Measurements from ENCODE around the gene CARD11.

The CARD11 gene

DNA sequence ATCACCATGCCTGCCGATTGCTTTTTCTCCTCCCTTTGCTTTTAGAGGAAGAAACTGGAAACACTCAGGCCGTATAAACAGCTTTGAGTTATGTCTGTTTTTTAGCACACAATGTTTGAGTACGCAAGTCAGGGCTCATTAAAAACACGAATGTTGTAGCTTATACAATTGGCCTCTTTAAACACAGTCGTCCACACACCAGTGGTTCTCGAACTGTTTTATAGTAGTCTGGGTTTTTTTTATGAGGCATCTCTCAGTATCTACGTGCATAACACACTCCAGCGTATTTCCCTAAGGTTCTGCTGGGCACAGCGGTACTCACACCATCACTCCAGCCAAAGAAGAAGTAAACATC is 13.4 kb upstream of the CARD11 start:
- Histone ChIP-seq H3K36me3 (ENCODE audit: insufficient read depth, low read length) (no peaks in the 10 kb centered on the region), H3K9me3 (ENCODE audit: insufficient read depth, low read depth, low read length) (peaks cover 5% of the 10 kb centered on the region; the same call in 1 of the 2 replicates), H4K20me1 (ENCODE audit: insufficient read depth, low read length, poor library complexity, severe bottlenecking) (no peaks in the 10 kb centered on the region), H3K27me3 (ENCODE audit: insufficient read depth, low read length, poor library complexity, severe bottlenecking) (no peaks in the 10 kb centered on the region), H3K79me2 (ENCODE audit: insufficient read depth, low read length) (no peaks in the 10 kb centered on the region), H3K9ac (ENCODE audit: low read depth, low read length, poor library complexity, severe bottlenecking) (no peak overlapping the region), H3K4me3 (ENCODE audit: low read length, poor library complexity, severe bottlenecking) (no peak overlapping the region), H3K9me2 (replicated peaks; ENCODE audit: low read depth, low read length) (no peaks in the 10 kb centered on the region), H3F3A (ENCODE audit: low read depth) (no peaks in the 10 kb centered on the region), H2AFZ (ENCODE audit: low read length) (no peak overlapping the region), H3K4me1 (ENCODE audit: insufficient read depth, low read length, poor library complexity, severe bottlenecking) (no peaks in the 10 kb centered on the region), H3K4me2 (ENCODE audit: low read depth, low read length, poor library complexity, severe bottlenecking) (no peak overlapping the region)
- TF ChIP-seq, protein P1, sequence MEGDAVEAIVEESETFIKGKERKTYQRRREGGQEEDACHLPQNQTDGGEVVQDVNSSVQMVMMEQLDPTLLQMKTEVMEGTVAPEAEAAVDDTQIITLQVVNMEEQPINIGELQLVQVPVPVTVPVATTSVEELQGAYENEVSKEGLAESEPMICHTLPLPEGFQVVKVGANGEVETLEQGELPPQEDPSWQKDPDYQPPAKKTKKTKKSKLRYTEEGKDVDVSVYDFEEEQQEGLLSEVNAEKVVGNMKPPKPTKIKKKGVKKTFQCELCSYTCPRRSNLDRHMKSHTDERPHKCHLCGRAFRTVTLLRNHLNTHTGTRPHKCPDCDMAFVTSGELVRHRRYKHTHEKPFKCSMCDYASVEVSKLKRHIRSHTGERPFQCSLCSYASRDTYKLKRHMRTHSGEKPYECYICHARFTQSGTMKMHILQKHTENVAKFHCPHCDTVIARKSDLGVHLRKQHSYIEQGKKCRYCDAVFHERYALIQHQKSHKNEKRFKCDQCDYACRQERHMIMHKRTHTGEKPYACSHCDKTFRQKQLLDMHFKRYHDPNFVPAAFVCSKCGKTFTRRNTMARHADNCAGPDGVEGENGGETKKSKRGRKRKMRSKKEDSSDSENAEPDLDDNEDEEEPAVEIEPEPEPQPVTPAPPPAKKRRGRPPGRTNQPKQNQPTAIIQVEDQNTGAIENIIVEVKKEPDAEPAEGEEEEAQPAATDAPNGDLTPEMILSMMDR (conservative IDR thresholded peaks at IDR 0.05; ENCODE audit: low read length): no peak
- no peak for TF ChIP-seq EZH2phosphoT487 (IDR thresholded peaks at IDR 0.05; ENCODE audit: borderline replicate concordance)

DNA sequence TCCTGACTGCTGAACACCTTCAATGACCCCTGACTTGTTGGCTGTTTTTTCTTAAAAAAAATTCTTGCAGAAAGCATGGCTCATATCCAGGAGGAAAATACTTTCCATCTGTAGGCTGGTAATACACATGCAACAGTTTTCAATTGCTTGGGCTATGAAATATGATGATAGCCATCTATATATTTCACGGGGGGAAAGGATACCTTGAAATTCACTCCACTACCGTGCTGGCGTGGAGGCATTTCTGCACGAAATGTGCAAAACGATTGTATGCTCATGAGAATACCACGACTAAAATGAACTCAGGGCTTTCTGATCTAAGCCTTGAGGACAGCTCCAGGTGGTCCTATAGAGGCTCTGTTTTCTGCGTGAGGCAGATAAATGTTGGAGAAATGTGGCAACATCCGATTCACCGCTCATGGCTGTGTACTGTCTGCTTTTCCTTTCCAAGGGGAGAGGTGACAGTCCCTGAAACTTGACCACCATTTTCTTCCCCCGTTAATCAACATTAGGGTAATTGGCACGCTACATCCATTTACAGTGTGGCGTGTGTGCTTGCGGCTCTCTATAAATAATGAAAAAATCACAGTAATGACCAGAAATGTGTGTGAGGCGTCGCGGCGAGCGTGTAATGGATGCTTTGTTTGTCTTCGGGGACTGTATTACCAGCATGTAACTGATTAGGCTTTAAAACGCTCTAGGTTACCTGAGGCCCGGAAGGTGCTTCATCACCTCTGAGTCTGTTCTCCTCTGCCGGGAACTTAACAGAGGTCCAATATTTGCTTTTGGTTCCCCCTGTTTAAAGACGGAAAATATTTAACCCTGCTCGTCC is 12.8 kb upstream of the CARD11 start:
- Histone ChIP-seq H3K79me2 (ENCODE audit: insufficient read depth, low read length) (no peaks in the 10 kb centered on the region), H4K20me1 (ENCODE audit: insufficient read depth, low read length, poor library complexity, severe bottlenecking) (no peaks in the 10 kb centered on the region), H3K9me2 (replicated peaks; ENCODE audit: low read depth, low read length) (no peaks in the 10 kb centered on the region), H3K9me3 (ENCODE audit: insufficient read depth, low read depth, low read length) (peaks cover 5% of the 10 kb centered on the region; the same call in 1 of the 2 replicates), H3K9ac (ENCODE audit: low read depth, low read length, poor library complexity, severe bottlenecking) (no peak overlapping the region), H3K4me3 (ENCODE audit: low read length, poor library complexity, severe bottlenecking) (no peak overlapping the region), H3K4me2 (ENCODE audit: low read depth, low read length, poor library complexity, severe bottlenecking) (no peak overlapping the region), H2AFZ (ENCODE audit: low read length) (no peak overlapping the region), H3K4me1 (ENCODE audit: insufficient read depth, low read length, poor library complexity, severe bottlenecking) (no peaks in the 10 kb centered on the region), H3K36me3 (ENCODE audit: insufficient read depth, low read length) (no peaks in the 10 kb centered on the region), H3K27me3 (ENCODE audit: insufficient read depth, low read length, poor library complexity, severe bottlenecking) (no peaks in the 10 kb centered on the region), H3F3A (ENCODE audit: low read depth) (no peaks in the 10 kb centered on the region)
- TF ChIP-seq, protein P1 (conservative IDR thresholded peaks at IDR 0.05; ENCODE audit: low read length): no peak
- TF ChIP-seq EZH2phosphoT487 (IDR thresholded peaks at IDR 0.05; ENCODE audit: borderline replicate concordance): no peak

DNA sequence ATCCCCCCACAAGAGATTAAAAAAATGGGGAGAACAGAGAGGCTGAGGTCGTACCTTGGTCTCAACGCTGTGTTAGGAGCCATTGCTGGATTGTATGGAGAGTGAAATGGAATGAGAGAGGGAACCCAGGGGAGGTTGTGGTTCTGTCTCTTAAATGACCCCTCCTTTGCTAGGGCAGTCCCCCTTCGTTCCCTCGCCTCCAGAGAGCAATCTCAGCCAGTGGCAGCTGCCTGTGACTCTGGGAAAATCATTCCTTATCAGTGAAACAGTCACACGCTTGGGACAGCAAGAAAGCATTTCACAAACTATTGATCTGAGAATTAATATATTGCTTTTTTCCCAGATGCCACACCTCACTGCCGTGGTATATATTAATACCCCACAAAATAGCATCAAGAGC is 12.0 kb upstream of the CARD11 start:
- TF ChIP-seq, protein P1 (conservative IDR thresholded peaks at IDR 0.05; ENCODE audit: low read length): no peak
- no peak for TF ChIP-seq EZH2phosphoT487 (IDR thresholded peaks at IDR 0.05; ENCODE audit: borderline replicate concordance)
- H3K36me3 ChIP-seq (ENCODE audit: insufficient read depth, low read length): no peaks in the 10 kb centered on the region
- peaks cover 5% of the 10 kb centered on the region; the same call in 1 of the 2 replicates for H3K9me3 ChIP-seq (ENCODE audit: insufficient read depth, low read depth, low read length)
- H3K79me2 ChIP-seq (ENCODE audit: insufficient read depth, low read length): no peaks in the 10 kb centered on the region
- H4K20me1 ChIP-seq (ENCODE audit: insufficient read depth, low read length, poor library complexity, severe bottlenecking): no peaks in the 10 kb centered on the region
- H3K9ac ChIP-seq (ENCODE audit: low read depth, low read length, poor library complexity, severe bottlenecking): no peak overlapping the region
- H3F3A ChIP-seq (ENCODE audit: low read depth): no peaks in the 10 kb centered on the region
- no peaks in the 10 kb centered on the region for H3K9me2 ChIP-seq (replicated peaks; ENCODE audit: low read depth, low read length)
- no peaks in the 10 kb centered on the region for H3K4me1 ChIP-seq (ENCODE audit: insufficient read depth, low read length, poor library complexity, severe bottlenecking)
- no peak overlapping the region for H2AFZ ChIP-seq (ENCODE audit: low read length)
- H3K4me2 ChIP-seq (ENCODE audit: low read depth, low read length, poor library complexity, severe bottlenecking): no peak overlapping the region
- H3K27me3 ChIP-seq (ENCODE audit: insufficient read depth, low read length, poor library complexity, severe bottlenecking): no peaks in the 10 kb centered on the region
- H3K4me3 ChIP-seq (ENCODE audit: low read length, poor library complexity, severe bottlenecking): no peak overlapping the region
